MM.1S (cell line): ENCODE results near the gene SEL1L.

Experiments
- EZH2 ChIP-seq: fragments of 300-600 bp; sonication (generic); optimal IDR thresholded peaks from 2 replicates; pipeline ENCODE3; 2017; ENCODE audit warnings: low read depth, mild to moderate bottlenecking, antibody characterized with exemption, low read length, mixed read lengths
- EZH2phosphoT487 ChIP-seq: fragments of 300-600 bp; sonication (generic); IDR thresholded peaks from 2 replicates; pipeline ENCODE4 v1.6.1; 2018; ENCODE audit warnings: antibody characterized with exemption, low read length
- TF ChIP-seq, protein P1 (sequence below): fragments of 300-600 bp; sonication (generic); IDR thresholded peaks from 2 replicates; pipeline ENCODE4 v1.5.1; 2016; ENCODE audit warnings: antibody characterized with exemption, low read length, mixed read lengths

DNA sequence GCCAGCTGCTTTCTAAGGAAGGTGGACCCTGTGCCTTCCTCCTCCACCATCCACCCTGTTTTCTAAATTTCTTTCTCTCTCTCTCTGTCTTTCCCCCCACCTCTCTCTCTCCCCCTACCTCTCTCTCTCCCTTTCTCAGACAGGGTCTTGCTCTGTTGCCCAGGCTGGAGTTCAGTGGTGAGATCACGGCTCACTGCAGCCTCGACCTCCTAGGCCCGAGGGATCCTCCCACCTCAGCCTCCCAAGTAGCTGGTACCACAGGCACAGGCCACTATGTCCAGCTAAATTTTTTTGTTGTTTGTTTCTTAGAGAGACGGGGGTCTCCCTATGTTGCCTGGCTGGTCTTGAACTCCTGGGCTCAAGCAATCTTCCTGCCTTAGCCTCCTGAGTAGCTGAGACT is 73.7 kb downstream of the SEL1L start:
- TF ChIP-seq EZH2 (no peak), EZH2phosphoT487 (no peak)
- TF ChIP-seq, protein P1, sequence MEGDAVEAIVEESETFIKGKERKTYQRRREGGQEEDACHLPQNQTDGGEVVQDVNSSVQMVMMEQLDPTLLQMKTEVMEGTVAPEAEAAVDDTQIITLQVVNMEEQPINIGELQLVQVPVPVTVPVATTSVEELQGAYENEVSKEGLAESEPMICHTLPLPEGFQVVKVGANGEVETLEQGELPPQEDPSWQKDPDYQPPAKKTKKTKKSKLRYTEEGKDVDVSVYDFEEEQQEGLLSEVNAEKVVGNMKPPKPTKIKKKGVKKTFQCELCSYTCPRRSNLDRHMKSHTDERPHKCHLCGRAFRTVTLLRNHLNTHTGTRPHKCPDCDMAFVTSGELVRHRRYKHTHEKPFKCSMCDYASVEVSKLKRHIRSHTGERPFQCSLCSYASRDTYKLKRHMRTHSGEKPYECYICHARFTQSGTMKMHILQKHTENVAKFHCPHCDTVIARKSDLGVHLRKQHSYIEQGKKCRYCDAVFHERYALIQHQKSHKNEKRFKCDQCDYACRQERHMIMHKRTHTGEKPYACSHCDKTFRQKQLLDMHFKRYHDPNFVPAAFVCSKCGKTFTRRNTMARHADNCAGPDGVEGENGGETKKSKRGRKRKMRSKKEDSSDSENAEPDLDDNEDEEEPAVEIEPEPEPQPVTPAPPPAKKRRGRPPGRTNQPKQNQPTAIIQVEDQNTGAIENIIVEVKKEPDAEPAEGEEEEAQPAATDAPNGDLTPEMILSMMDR, result no peak
